Tibial artery (tissue), 4 donors: ENCODE results near the gene TMEM184C.

ENCODE experiments used
- DNase-seq, 2 donors: peaks; one replicate each; pipeline ENCODE4 v3.0.0-alpha.2; 2019
- H3K27ac ChIP-seq, 2 donors: fragments of 200-600 bp; sonication (generic) in 1 of 2; 1 replicate in 1 of 2; 2 replicates in 1 of 2; pipeline ENCODE4 v1.5.1; 2018 to 2019; ENCODE audit warnings: mild to moderate bottlenecking in 1 of 2
- H3K27me3 ChIP-seq, 2 donors: fragments of 200-600 bp; sonication (generic) in 1 of 2; one replicate each; pipeline versions ENCODE4 v1.5.1 to v1.6.0; 2016 to 2019
- H3K36me3 ChIP-seq, 3 donors: fragments of 200-600 bp; sonication (generic) in 2 of 3; one replicate each; pipeline ENCODE4 v1.5.1; 2016 to 2019; ENCODE audit warnings: mild to moderate bottlenecking in 2 of 3
- H3K4me1 ChIP-seq, 4 donors: fragments of 200-600 bp; sonication (generic) in 2 of 4; 1 replicate in 3 of 4; 2 replicates in 1 of 4; pipeline ENCODE4 v1.5.1; 2016 to 2019
- H3K4me3 ChIP-seq, 2 donors: fragments of 200-600 bp; sonication (generic) in 1 of 2; 1 replicate in 1 of 2; 2 replicates in 1 of 2; pipeline ENCODE4 v1.5.1; 2018 to 2019; ENCODE audit warnings: mild to moderate bottlenecking in 2 of 2
- H3K9me3 ChIP-seq, 3 donors: fragments of 200-600 bp; sonication (generic) in 1 of 3; one replicate each; pipeline ENCODE4 v1.5.1; 2016 to 2019
- CTCF ChIP-seq, 2 experiments: fragments of 200-600 bp in 1 of 2; fragments of 450-650 bp in 1 of 2; IDR thresholded peaks; one replicate each; pipeline ENCODE4 v1.5.1; 2017 to 2019; ENCODE audit warnings: antibody characterized with exemption in 2 of 2, mild to moderate bottlenecking in 1 of 2, moderate library complexity in 1 of 2
- intact Hi-C: fragments of 100-400 bp; cut with DNase I; formaldehyde crosslinking; loops from one replicate; pipeline ENCODE4 v1.15.0; 2023; ENCODE audit warnings: low total_unique reads

Gene TMEM184C

GRCh38 chr4:147638942-147639341 lies 21.7 kb downstream of the TMEM184C start:
- intact Hi-C loops: no loop called here
- no peak overlapping the region for H3K27ac ChIP-seq
- no peak overlapping the region for H3K4me3 ChIP-seq
- H3K36me3 ChIP-seq: peaks cover 39 to 54% (median 52%) of the 10 kb centered on the region in 3 donors
- no peaks in the 10 kb centered on the region for H3K4me1 ChIP-seq
- TF ChIP-seq CTCF (IDR thresholded peaks at IDR 0.05): no peak
- H3K27me3 ChIP-seq: no peaks in the 10 kb centered on the region
- no peak for DNase-seq
- no peaks in the 10 kb centered on the region for H3K9me3 ChIP-seq

- intact Hi-C loops: no loop called here
- peaks cover 34 to 49% (median 48%) of the 10 kb centered on the region in 3 donors for H3K36me3 ChIP-seq
- H3K27ac ChIP-seq: no peak overlapping the region
- H3K4me3 ChIP-seq: no peak overlapping the region
- H3K27me3 ChIP-seq: no peaks in the 10 kb centered on the region
- H3K9me3 ChIP-seq: no peaks in the 10 kb centered on the region
- DNase-seq: no peak
- H3K4me1 ChIP-seq: no peaks in the 10 kb centered on the region
- no peak for TF ChIP-seq CTCF (IDR thresholded peaks at IDR 0.05)
Observed at GRCh38 chr4:147639388-147639787, 22.2 kb downstream of the TMEM184C start.

GRCh38 chr4:147640331-147640730 lies 23.1 kb downstream of the TMEM184C start:
- no peak for DNase-seq
- TF ChIP-seq CTCF (IDR thresholded peaks at IDR 0.05): no peak
- H3K9me3 ChIP-seq: no peaks in the 10 kb centered on the region
- no peaks in the 10 kb centered on the region for H3K4me1 ChIP-seq
- H3K27ac ChIP-seq: no peak overlapping the region
- no peaks in the 10 kb centered on the region for H3K27me3 ChIP-seq
- intact Hi-C loops: no loop called here
- H3K36me3 ChIP-seq: peaks cover 25 to 40% (median 40%) of the 10 kb centered on the region in 3 donors
- no peak overlapping the region for H3K4me3 ChIP-seq

GRCh38 chr4:147643616-147644015 lies 26.4 kb downstream of the TMEM184C start:
- intact Hi-C loops: no loop called here
- peaks cover 0 to 11% (median 2%) of the 10 kb centered on the region in 4 donors for H3K4me1 ChIP-seq
- DNase-seq: no peak
- peaks cover 10 to 29% (median 23%) of the 10 kb centered on the region in 3 donors for H3K36me3 ChIP-seq
- H3K9me3 ChIP-seq: no peaks in the 10 kb centered on the region
- no peak overlapping the region for H3K27ac ChIP-seq
- no peak for TF ChIP-seq CTCF (IDR thresholded peaks at IDR 0.05)
- H3K4me3 ChIP-seq: no peak overlapping the region
- no peaks in the 10 kb centered on the region for H3K27me3 ChIP-seq

- Histone ChIP-seq H3K27ac (no peak overlapping the region), H3K4me3 (no peak overlapping the region), H3K9me3 (no peaks in the 10 kb centered on the region), H3K36me3 (peaks cover 10 to 31% (median 29%) of the 10 kb centered on the region in 3 donors), H3K27me3 (no peaks in the 10 kb centered on the region), H3K4me1 (peaks cover 0 to 11% (median 2%) of the 10 kb centered on the region in 4 donors)
- DNase-seq: no peak
- TF ChIP-seq CTCF (IDR thresholded peaks at IDR 0.05): no peak
- intact Hi-C loops: no loop called here
Observed at GRCh38 chr4:147644471-147644870, 27.3 kb downstream of the TMEM184C start.

GRCh38 chr4:147645099-147645498 lies 27.9 kb downstream of the TMEM184C start:
- no peak for TF ChIP-seq CTCF (IDR thresholded peaks at IDR 0.05)
- peaks cover 0 to 11% (median 2%) of the 10 kb centered on the region in 4 donors for H3K4me1 ChIP-seq
- no peaks in the 10 kb centered on the region for H3K27me3 ChIP-seq
- intact Hi-C loops: no loop called here
- peaks cover 10 to 33% (median 29%) of the 10 kb centered on the region in 3 donors for H3K36me3 ChIP-seq
- DNase-seq: no peak
- no peak overlapping the region for H3K4me3 ChIP-seq
- H3K9me3 ChIP-seq: no peaks in the 10 kb centered on the region
- no peak overlapping the region for H3K27ac ChIP-seq
